Heart left ventricle (tissue), 16 donors: ENCODE results near the gene TRIM9. TPM values are rescaled to one million over a fixed set of nuclear protein-coding genes. Genes with fewer than 3 reads are reported as not detected.

Experiments
- ATAC-seq, 4 donors: fragments of 200-7000 bp; cut with Tn5 transposase; one replicate each; pipeline ENCODE4 v1.9.1; 2020 to 2022; ENCODE audit warnings: moderate library complexity in 4 of 4, mild to moderate bottlenecking in 3 of 4, moderate number of reproducible peaks in 1 of 4
- DNase-seq, 5 donors: peaks; one replicate each; pipeline ENCODE4 v3.0.0-alpha.2; 2020
- H3K27ac ChIP-seq, 12 donors: fragments of 200-600 bp; sonication (generic) in 4 of 12; one replicate each; pipeline versions ENCODE4 v1.5.0 to v1.8.0; 2016 to 2022; ENCODE audit warnings: mild to moderate bottlenecking in 2 of 12
- H3K27me3 ChIP-seq, 9 donors: fragments of 200-600 bp; sonication (generic) in 2 of 9; one replicate each; pipeline versions ENCODE4 v1.5.1 to v1.8.0; 2016 to 2022; ENCODE audit warnings: mild to moderate bottlenecking in 3 of 9
- H3K36me3 ChIP-seq, 9 donors: fragments of 200-600 bp; sonication (generic) in 2 of 9; one replicate each; pipeline versions ENCODE4 v1.5.0 to v1.8.0; 2018 to 2022; ENCODE audit warnings: mild to moderate bottlenecking in 2 of 9
- H3K4me1 ChIP-seq, 12 donors: fragments of 200-600 bp; sonication (generic) in 4 of 12; one replicate each; pipeline versions ENCODE4 v1.5.0 to v1.8.0; 2016 to 2022; ENCODE audit warnings: mild to moderate bottlenecking in 3 of 12
- H3K4me3 ChIP-seq, 12 donors: fragments of 200-600 bp; sonication (generic) in 4 of 12; one replicate each; pipeline versions ENCODE4 v1.5.0 to v1.8.0; 2017 to 2022; ENCODE audit warnings: mild to moderate bottlenecking in 9 of 12, moderate library complexity in 4 of 12
- H3K9me3 ChIP-seq, 12 donors: fragments of 200-600 bp; sonication (generic) in 4 of 12; one replicate each; pipeline versions ENCODE4 v1.5.0 to v1.8.0; 2016 to 2022; ENCODE audit warnings: mild to moderate bottlenecking in 1 of 12
- CTCF ChIP-seq, 12 donors: fragments of 200-600 bp; sonication (generic) in 4 of 12; IDR thresholded peaks; one replicate each; pipeline versions ENCODE4 v1.5.0 to v1.8.0; 2018 to 2022; ENCODE audit warnings: antibody characterized with exemption in 12 of 12, mild to moderate bottlenecking in 5 of 12
- POLR2A ChIP-seq, 2 donors: fragments of 450-650 bp; IDR thresholded peaks; one replicate each; pipeline ENCODE4 v1.6.1; 2017; ENCODE audit warnings: antibody characterized with exemption in 2 of 2, mild to moderate bottlenecking in 2 of 2, moderate library complexity in 2 of 2
- WGBS, 4 donors: extraction: QIAGEN DNeasy Blood & Tissue Kit in 2 of 4; methylation state at CpG; one replicate each; pipeline versions ENCODE4 v1.1.5 to v1.1.7; 2013 to 2018; 5-methylcytosine and 5-hydroxymethylcytosine counted together
- intact Hi-C, 10 donors: fragments of 100-400 bp; cut with DNase I; formaldehyde crosslinking; loops; one replicate each; pipeline versions ENCODE4 v1.11.1 to v1.14.2; 2022
- polyA plus RNA-seq, 2 donors: library from polyadenylated mRNA; stranded (reverse); fragments of 200-250 nt; gene quantifications; one replicate each; pipeline ENCODE4 v1.2.3, GENCODE V29; 2013
- total RNA-seq, 9 donors: library from RNA; depleted of rRNA in 2 of 9; stranded (reverse); fragments of >200 nt in 2 of 9; fragmentation: NEBNext Ultra II Directional in 3 of 9; extraction: Animal tissue kit (Norgen Biotek cat#: 25700) in 3 of 9; gene quantifications; one replicate each; pipeline versions ENCODE4 v1.1.0 to v1.2.4, GENCODE V29; 2016 to 2023
- donor health status: ischemic (EF 13 %, LVEDD 7.1; RV severe dilation, severe dysfunction).
- donor health status: healthy with polysubstance abuse.
- donor health status: DM: no; HTN: yes; CAD: no.
- donor health status: DM: no; HTN: no; CAD: no.
- donor health status: ischemic (EF 25% LVEDD 6.9; RV normal size, moderate dysfunction).
- donor health status: ischemic (EF 25% LVEDD 5.7; RV mildly dilated, moderate dysfunction).
- donor health status: healthy.
- donor health status: DM: yes; HTN: yes; CAD: no.
- donor health status: ischemic (EF 35%, LVEDD 5.7; RV mildly dilated, moderate dysfunction).
- donor health status: nonischemic (EF 11% LVEDD 7.7; RV severe dilation, severe dysfunction).
- donor health status: DM: yes; HTN: yes; CAD: no.
- donor health status: PGD.
- donor health status: ischemic (EF 29% LVEDD 5.4; RV normal size, mild dysfunction).
- donor health status: nonischemic (EF 23%, LVEDD 6.1; RV moderate dilation, normal function).

Gene TRIM9
- total and polyA plus RNA-seq, 11 donors = 0.20 to 1.7 (median 0.50) TPM

GRCh38 chr14:51006324-51006723, 88.6 kb downstream of the TRIM9 start:
- 64 to 77% (median 76%) methylated on average over 2 of the region's 2 CpGs for WGBS, 4 donors
- Histone ChIP-seq H3K4me1 (peaks cover 0 to 34% (median 7%) of the 10 kb centered on the region in 12 donors), H3K27ac (peak overlapping the region in 7 of 12 donors; percentile 31 to 59 (median 44)), H3K4me3 (no peak overlapping the region), H3K9me3 (no peaks in the 10 kb centered on the region), H3K27me3 (no peaks in the 10 kb centered on the region), H3K36me3 (no peaks in the 10 kb centered on the region)
- no peak for DNase-seq
- intact Hi-C loops = no loop called here
- TF ChIP-seq CTCF (IDR thresholded peaks at IDR 0.05) = no peak
- TF ChIP-seq POLR2A (IDR thresholded peaks at IDR 0.05) = no peak
- no peak for ATAC-seq

GRCh38 chr14:51004801-51005526, 89.9 kb downstream of the TRIM9 start:
- DNase-seq (no peak), ATAC-seq (peak in 3 of 4 donors; percentile 45 to 77 (median 70))
- WGBS, 4 donors = 30 to 44% (median 43%) methylated on average over 6 of the region's 6 CpGs
- Histone ChIP-seq H3K4me3 (no peak overlapping the region), H3K4me1 (peaks cover 0 to 34% (median 7%) of the 10 kb centered on the region in 12 donors), H3K9me3 (no peaks in the 10 kb centered on the region), H3K27ac (peak overlapping the region in 10 of 12 donors; percentile 3 to 65 (median 54)), H3K36me3 (no peaks in the 10 kb centered on the region), H3K27me3 (no peaks in the 10 kb centered on the region)
- intact Hi-C loops = no loop called here
- TF ChIP-seq POLR2A (IDR thresholded peaks at IDR 0.05) (no peak), CTCF (IDR thresholded peaks at IDR 0.05) (no peak)

- Histone ChIP-seq H3K27me3 (no peaks in the 10 kb centered on the region), H3K4me3 (no peak overlapping the region), H3K4me1 (peaks cover 0 to 34% (median 7%) of the 10 kb centered on the region in 12 donors), H3K27ac (peak overlapping the region in 8 of 12 donors; percentile 10 to 65 (median 56)), H3K36me3 (no peaks in the 10 kb centered on the region), H3K9me3 (no peaks in the 10 kb centered on the region)
- intact Hi-C loops = no loop called here
- ATAC-seq = peak in 3 of 4 donors; percentile 71 to 82 (median 74)
- DNase-seq = no peak
- TF ChIP-seq CTCF (IDR thresholded peaks at IDR 0.05) (no peak), POLR2A (IDR thresholded peaks at IDR 0.05) (no peak)
Measured at GRCh38 chr14:51004352-51004800, 90.5 kb downstream of the TRIM9 start.

- Histone ChIP-seq H3K4me1 (peaks cover 0 to 29% (median 7%) of the 10 kb centered on the region in 12 donors), H3K27me3 (no peaks in the 10 kb centered on the region), H3K36me3 (no peaks in the 10 kb centered on the region), H3K9me3 (no peaks in the 10 kb centered on the region), H3K4me3 (no peak overlapping the region), H3K27ac (no peak overlapping the region)
- intact Hi-C loops = no loop called here
- ATAC-seq = no peak
- TF ChIP-seq POLR2A (IDR thresholded peaks at IDR 0.05) = no peak
- 82 to 91% (median 88%) methylated on average over 5 of the region's 5 CpGs for WGBS, 4 donors
- DNase-seq = no peak
Measured at GRCh38 chr14:51002406-51002999, 92.4 kb downstream of the TRIM9 start.
